ENCODE measurements around the gene ARID3B. TPM values are rescaled to one million over a fixed set of nuclear protein-coding genes. Genes with fewer than 3 reads are reported as not detected.

Gene ARID3B
- total and polyA plus RNA-seq, 2 experiments from 2014 or later, result 13.2 to 19.8 TPM

DNA sequence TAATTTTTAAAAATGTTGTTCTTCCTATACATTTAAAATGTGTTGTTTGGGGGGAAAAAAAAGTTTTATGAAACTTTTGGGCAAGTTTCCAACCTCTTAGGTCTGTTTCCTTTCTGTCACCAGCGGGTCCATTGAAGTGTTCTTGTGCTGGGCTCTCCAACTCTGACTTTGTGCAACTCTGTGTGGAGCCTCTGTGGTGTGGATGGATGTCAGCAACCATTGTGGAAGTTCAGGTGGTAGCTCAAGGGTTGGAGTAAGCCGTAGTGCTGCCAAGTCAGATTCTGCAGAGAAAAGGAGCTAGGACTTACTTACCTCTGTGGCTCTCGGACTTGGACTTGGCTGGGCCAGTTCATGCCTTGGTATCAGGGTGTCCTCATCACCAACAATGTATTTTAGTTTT, 22.4 kb downstream of the ARID3B start:
- TF ChIP-seq, protein P1, sequence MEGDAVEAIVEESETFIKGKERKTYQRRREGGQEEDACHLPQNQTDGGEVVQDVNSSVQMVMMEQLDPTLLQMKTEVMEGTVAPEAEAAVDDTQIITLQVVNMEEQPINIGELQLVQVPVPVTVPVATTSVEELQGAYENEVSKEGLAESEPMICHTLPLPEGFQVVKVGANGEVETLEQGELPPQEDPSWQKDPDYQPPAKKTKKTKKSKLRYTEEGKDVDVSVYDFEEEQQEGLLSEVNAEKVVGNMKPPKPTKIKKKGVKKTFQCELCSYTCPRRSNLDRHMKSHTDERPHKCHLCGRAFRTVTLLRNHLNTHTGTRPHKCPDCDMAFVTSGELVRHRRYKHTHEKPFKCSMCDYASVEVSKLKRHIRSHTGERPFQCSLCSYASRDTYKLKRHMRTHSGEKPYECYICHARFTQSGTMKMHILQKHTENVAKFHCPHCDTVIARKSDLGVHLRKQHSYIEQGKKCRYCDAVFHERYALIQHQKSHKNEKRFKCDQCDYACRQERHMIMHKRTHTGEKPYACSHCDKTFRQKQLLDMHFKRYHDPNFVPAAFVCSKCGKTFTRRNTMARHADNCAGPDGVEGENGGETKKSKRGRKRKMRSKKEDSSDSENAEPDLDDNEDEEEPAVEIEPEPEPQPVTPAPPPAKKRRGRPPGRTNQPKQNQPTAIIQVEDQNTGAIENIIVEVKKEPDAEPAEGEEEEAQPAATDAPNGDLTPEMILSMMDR (IDR thresholded peaks at IDR 0.05; ENCODE audit: poor library complexity), result no peak
- TF ChIP-seq EZH2phosphoT487 (IDR thresholded peaks at IDR 0.05; ENCODE audit: low read depth, severe bottlenecking, unreplicated experiment), result no peak
- TF ChIP-seq EZH2 (IDR thresholded peaks at IDR 0.05; ENCODE audit: borderline replicate concordance), result no peak
- Histone ChIP-seq H3K27me3 (no peaks in the 10 kb centered on the region), H3K9me2 (replicated peaks; ENCODE audit: insufficient read depth) (no peaks in the 10 kb centered on the region), H3K4me1 (ENCODE audit: insufficient read depth) (no peaks in the 10 kb centered on the region), H3K4me2 (no peak overlapping the region), H4K20me1 (ENCODE audit: insufficient read depth, poor library complexity, severe bottlenecking) (no peaks in the 10 kb centered on the region), H3K4me3 (no peak overlapping the region), H3K79me2 (peaks cover 46% of the 10 kb centered on the region), H3K27ac (no peak overlapping the region), H3K36me3 (replicated peaks; ENCODE audit: insufficient read depth, low read depth) (no peaks in the 10 kb centered on the region), H2AFZ (no peak overlapping the region), H3K9me3 (ENCODE audit: low read depth) (no peaks in the 10 kb centered on the region)
- no peak for DNase-seq (ENCODE audit: low spot score)
- 91% methylated on average over 3 of the region's 3 CpGs for WGBS (ENCODE audit: low lambda C conversion rate, missing lambda C conversion rate)

DNA sequence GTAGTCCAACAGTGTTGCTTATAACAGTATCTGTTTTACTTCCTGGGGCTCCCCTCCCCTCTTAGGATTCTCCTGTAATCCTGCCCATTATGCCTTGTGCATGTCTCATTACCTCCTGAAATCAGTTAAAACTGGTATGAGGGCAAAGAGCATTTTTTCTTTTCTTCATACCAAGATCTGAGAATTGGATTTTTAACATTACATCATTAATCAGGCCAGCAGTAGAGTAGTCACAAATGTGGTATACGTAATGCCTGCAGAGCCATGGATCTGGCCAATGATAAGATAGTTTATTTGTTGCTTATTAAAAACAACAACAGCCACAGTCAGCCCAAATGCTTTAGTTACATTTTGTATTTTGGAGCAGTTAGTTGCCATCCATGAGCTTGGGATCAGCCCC, 23.2 kb downstream of the ARID3B start:
- Histone ChIP-seq H3K9me2 (replicated peaks; ENCODE audit: insufficient read depth) (no peaks in the 10 kb centered on the region), H4K20me1 (ENCODE audit: insufficient read depth, poor library complexity, severe bottlenecking) (no peaks in the 10 kb centered on the region), H3K4me1 (ENCODE audit: insufficient read depth) (no peaks in the 10 kb centered on the region), H3K4me2 (no peak overlapping the region), H3K27me3 (no peaks in the 10 kb centered on the region), H3K36me3 (replicated peaks; ENCODE audit: insufficient read depth, low read depth) (no peaks in the 10 kb centered on the region), H3K9me3 (ENCODE audit: low read depth) (no peaks in the 10 kb centered on the region), H2AFZ (no peak overlapping the region), H3K27ac (no peak overlapping the region), H3K79me2 (peaks cover 41% of the 10 kb centered on the region), H3K4me3 (no peak overlapping the region)
- DNase-seq (ENCODE audit: low spot score), result no peak
- 74% methylated on average over 1 of the region's 1 CpG for WGBS (ENCODE audit: low lambda C conversion rate, missing lambda C conversion rate)
- TF ChIP-seq, protein P1 (IDR thresholded peaks at IDR 0.05; ENCODE audit: poor library complexity), result no peak
- TF ChIP-seq EZH2 (IDR thresholded peaks at IDR 0.05; ENCODE audit: borderline replicate concordance) (no peak), EZH2phosphoT487 (IDR thresholded peaks at IDR 0.05; ENCODE audit: low read depth, severe bottlenecking, unreplicated experiment) (no peak)

DNA sequence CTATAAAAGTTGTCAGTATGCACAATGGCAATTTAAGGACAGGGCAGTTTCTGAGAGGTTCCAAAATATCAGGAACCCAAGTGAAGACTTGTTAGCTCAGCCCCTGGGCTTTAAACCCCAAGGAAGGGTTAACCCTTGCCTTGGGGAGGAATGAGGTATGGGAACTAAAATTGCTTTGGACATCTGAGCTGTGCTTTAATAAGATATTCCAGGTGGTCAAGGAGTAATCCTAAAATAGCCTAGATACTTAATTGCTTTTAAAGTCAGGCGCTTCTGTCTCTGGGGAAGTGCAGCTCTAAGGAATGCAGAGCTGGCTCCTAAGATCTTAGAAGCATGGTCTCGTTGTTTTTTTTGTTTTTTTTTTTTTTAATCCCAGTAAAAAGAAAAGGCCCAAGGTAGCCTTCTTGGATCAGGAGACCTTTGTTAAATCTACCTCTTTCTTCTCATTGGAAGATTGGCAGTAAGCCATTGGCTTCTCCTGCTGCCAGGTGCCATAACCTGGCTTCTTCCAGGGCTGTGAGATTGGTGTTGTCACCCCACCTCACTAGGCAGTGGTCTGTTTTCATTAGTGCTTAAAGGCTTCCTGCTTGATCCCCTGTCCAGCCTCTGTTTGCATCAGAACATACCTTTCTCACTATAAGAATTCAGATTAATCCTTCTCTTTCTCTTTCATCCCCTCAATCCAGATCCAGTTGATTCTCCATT, 24.5 kb downstream of the ARID3B start:
- H3K4me3 ChIP-seq, result no peak overlapping the region
- no peaks in the 10 kb centered on the region for H4K20me1 ChIP-seq (ENCODE audit: insufficient read depth, poor library complexity, severe bottlenecking)
- no peak overlapping the region for H3K27ac ChIP-seq
- no peaks in the 10 kb centered on the region for H3K4me1 ChIP-seq (ENCODE audit: insufficient read depth)
- no peaks in the 10 kb centered on the region for H3K36me3 ChIP-seq (replicated peaks; ENCODE audit: insufficient read depth, low read depth)
- H2AFZ ChIP-seq, result no peak overlapping the region
- H3K9me3 ChIP-seq (ENCODE audit: low read depth), result no peaks in the 10 kb centered on the region
- no peaks in the 10 kb centered on the region for H3K9me2 ChIP-seq (replicated peaks; ENCODE audit: insufficient read depth)
- H3K27me3 ChIP-seq, result no peaks in the 10 kb centered on the region
- 41% methylated on average over 2 of the region's 2 CpGs for WGBS (ENCODE audit: low lambda C conversion rate, missing lambda C conversion rate)
- peaks cover 33% of the 10 kb centered on the region for H3K79me2 ChIP-seq
- TF ChIP-seq EZH2phosphoT487 (IDR thresholded peaks at IDR 0.05; ENCODE audit: low read depth, severe bottlenecking, unreplicated experiment) (no peak), EZH2 (IDR thresholded peaks at IDR 0.05; ENCODE audit: borderline replicate concordance) (no peak)
- TF ChIP-seq, protein P1 (IDR thresholded peaks at IDR 0.05; ENCODE audit: poor library complexity), result no peak
- DNase-seq (ENCODE audit: low spot score), result no peak
- H3K4me2 ChIP-seq, result no peak overlapping the region
